Activated naive CD4-positive, alpha-beta T cell treated with anti-CD3 and anti-CD28 coated beads, Interleukin-2, amount 10 ng/mL, durations not matched to agents 7 days and 5 days (primary cell): Measurements from ENCODE around the gene PPP2R1A.
"Not testable (repeated sequence)": the region's sequence is repeated elsewhere in the genome, so short reads cannot be mapped to it uniquely, and the experiment has no call there.

Experiments
- CTCF ChIA-PET: fragments of 350-600 bp; sonication (Branson Sonifier 250); formaldehyde crosslinking; loops from one replicate; lab custom pipeline; 2021; ENCODE audit warnings: antibody characterized with exemption; lab: Charles Lee
- DNase-seq: peaks from one replicate; pipeline ENCODE4 v3.0.0-alpha.2; 2020
- H3K27ac Mint-ChIP-seq: one replicate; pipeline ENCODE4 v1.8.0; 2021; ENCODE audit warnings: mild to moderate bottlenecking, moderate library complexity, mixed read lengths
- H3K27me3 Mint-ChIP-seq: one replicate; pipeline ENCODE4 v1.8.0; 2021; ENCODE audit warnings: mild to moderate bottlenecking, mixed read lengths
- H3K36me3 Mint-ChIP-seq: one replicate; pipeline ENCODE4 v1.8.0; 2021; ENCODE audit warnings: mixed read lengths
- H3K4me1 Mint-ChIP-seq: one replicate; pipeline ENCODE4 v1.8.0; 2021; ENCODE audit warnings: mixed read lengths
- H3K4me3 Mint-ChIP-seq: one replicate; pipeline ENCODE4 v1.8.0; 2021; ENCODE audit warnings: mild to moderate bottlenecking, moderate library complexity, mixed read lengths
- H3K9me3 Mint-ChIP-seq: one replicate; pipeline ENCODE4 v1.8.0; 2021; ENCODE audit warnings: mixed read lengths

PPP2R1A gene

GRCh38 chr19:52237771-52238400 is 48.0 kb downstream of the PPP2R1A start:
- CTCF ChIA-PET = interaction anchor here (0.6 to 2.3 kb wide), 8 partner anchors 10 to 717 kb away, joined by 3 to 16 read pairs (median 4); partner anchors contain the start of genes ZNF432 and ZNF616
- no peaks in the 10 kb centered on the region for H3K4me1 Mint-ChIP-seq
- H3K27ac Mint-ChIP-seq = no peak overlapping the region
- H3K4me3 Mint-ChIP-seq = no peak overlapping the region
- DNase-seq = peak; percentile 66
- peaks cover 3% of the 10 kb centered on the region for H3K27me3 Mint-ChIP-seq
- no peaks in the 10 kb centered on the region for H3K9me3 Mint-ChIP-seq
- no peaks in the 10 kb centered on the region for H3K36me3 Mint-ChIP-seq

GRCh38 chr19:52244021-52244420 is 54.2 kb downstream of the PPP2R1A start:
- Mint-ChIP-seq H3K27ac (no peak overlapping the region), H3K4me1 (no peaks in the 10 kb centered on the region), H3K27me3 (no peaks in the 10 kb centered on the region), H3K4me3 (no peak overlapping the region), H3K9me3 (peaks cover 5% of the 10 kb centered on the region), H3K36me3 (no peaks in the 10 kb centered on the region)
- no peak for DNase-seq
- CTCF ChIA-PET = no interaction called here

- DNase-seq = peak; percentile 73
- H3K36me3 Mint-ChIP-seq = no peaks in the 10 kb centered on the region
- CTCF ChIA-PET = interaction anchor here (1.4 to 1.6 kb wide), 2 partner anchors 11 to 501 kb away, joined by 5 read pairs; no protein-coding TSS in a partner anchor
- H3K4me3 Mint-ChIP-seq = no peak overlapping the region
- peaks cover 20% of the 10 kb centered on the region for H3K9me3 Mint-ChIP-seq
- no peaks in the 10 kb centered on the region for H3K4me1 Mint-ChIP-seq
- H3K27me3 Mint-ChIP-seq = no peaks in the 10 kb centered on the region
- H3K27ac Mint-ChIP-seq = no peak overlapping the region
These were observed 58.4 kb downstream of the PPP2R1A start for GRCh38 chr19:52248241-52248640.

- Mint-ChIP-seq H3K4me3 (no peak overlapping the region), H3K27ac (no peak overlapping the region), H3K4me1 (no peaks in the 10 kb centered on the region), H3K9me3 (peaks cover 28% of the 10 kb centered on the region), H3K27me3 (peaks cover 5% of the 10 kb centered on the region), H3K36me3 (peaks cover 2% of the 10 kb centered on the region)
- CTCF ChIA-PET = no interaction called here
- DNase-seq = no peak
These were observed 68.6 kb downstream of the PPP2R1A start for GRCh38 chr19:52258426-52258825.

- CTCF ChIA-PET, DNase-seq: not testable (repeated sequence)
- peaks cover 10% of the 10 kb centered on the region for H3K4me1 Mint-ChIP-seq
These were observed 75.7 kb downstream of the PPP2R1A start for GRCh38 chr19:52265556-52265955.

GRCh38 chr19:52269338-52270261 is 79.7 kb downstream of the PPP2R1A start, which contains the start of gene ZNF766:
Gene ZNF766, plus strand, starts transcription at chr19:52269587. Its CDS starts 27 bp downstream, at chr19:52269614.
- Mint-ChIP-seq H3K27ac (peak within 1 kb of the TSS; percentile 95), H3K27me3 (no peaks in the 10 kb centered on the region), H3K4me1 (peaks cover 29% of the 10 kb centered on the region), H3K4me3 (peak within 1 kb of the TSS; percentile 94), H3K36me3 (peaks cover 41% of the 10 kb centered on the region), H3K9me3 (peaks cover 42% of the 10 kb centered on the region)
- CTCF ChIA-PET = no interaction called here
- peak; percentile 98 for DNase-seq

More at GRCh38 chr19:52265556-52265955, 75.7 kb downstream of the PPP2R1A start:
- not testable (repeated sequence) for H3K36me3 Mint-ChIP-seq, H3K27me3 Mint-ChIP-seq, H3K4me3 Mint-ChIP-seq, H3K27ac Mint-ChIP-seq
- peaks cover 27% of the 10 kb centered on the region for H3K9me3 Mint-ChIP-seq

GRCh38 chr19:52270266-52270885 is 80.5 kb downstream of the PPP2R1A start:
- peak overlapping the region; percentile 94 for H3K4me3 Mint-ChIP-seq
- CTCF ChIA-PET = no interaction called here
- peak; percentile 29 for DNase-seq
- H3K27ac Mint-ChIP-seq = peak overlapping the region; percentile 95
- H3K9me3 Mint-ChIP-seq = peaks cover 45% of the 10 kb centered on the region
- peaks cover 29% of the 10 kb centered on the region for H3K4me1 Mint-ChIP-seq
- H3K36me3 Mint-ChIP-seq = peaks cover 46% of the 10 kb centered on the region
- no peaks in the 10 kb centered on the region for H3K27me3 Mint-ChIP-seq

- no peak for DNase-seq
- peaks cover 29% of the 10 kb centered on the region for H3K4me1 Mint-ChIP-seq
- H3K36me3 Mint-ChIP-seq = peaks cover 73% of the 10 kb centered on the region
- no peaks in the 10 kb centered on the region for H3K27me3 Mint-ChIP-seq
- no peak overlapping the region for H3K4me3 Mint-ChIP-seq
- H3K9me3 Mint-ChIP-seq = peaks cover 61% of the 10 kb centered on the region
- no peak overlapping the region for H3K27ac Mint-ChIP-seq
- CTCF ChIA-PET = no interaction called here
These were observed 83.4 kb downstream of the PPP2R1A start for GRCh38 chr19:52273301-52273700.

GRCh38 chr19:52274191-52274590 is 84.3 kb downstream of the PPP2R1A start:
- no peak for DNase-seq
- H3K36me3 Mint-ChIP-seq = peaks cover 81% of the 10 kb centered on the region
- H3K4me3 Mint-ChIP-seq = no peak overlapping the region
- peaks cover 29% of the 10 kb centered on the region for H3K4me1 Mint-ChIP-seq
- peaks cover 69% of the 10 kb centered on the region for H3K9me3 Mint-ChIP-seq
- CTCF ChIA-PET = no interaction called here
- H3K27me3 Mint-ChIP-seq = no peaks in the 10 kb centered on the region
- H3K27ac Mint-ChIP-seq = no peak overlapping the region

- Mint-ChIP-seq H3K4me3 (no peak overlapping the region), H3K36me3 (peaks cover 77% of the 10 kb centered on the region), H3K27ac (no peak overlapping the region), H3K27me3 (no peaks in the 10 kb centered on the region), H3K9me3 (peaks cover 67% of the 10 kb centered on the region), H3K4me1 (peaks cover 17% of the 10 kb centered on the region)
- CTCF ChIA-PET = no interaction called here
- DNase-seq = no peak
These were observed 86.1 kb downstream of the PPP2R1A start for GRCh38 chr19:52275988-52276387.

- H3K27me3 Mint-ChIP-seq = no peaks in the 10 kb centered on the region
- H3K4me1 Mint-ChIP-seq = peaks cover 9% of the 10 kb centered on the region
- peaks cover 69% of the 10 kb centered on the region for H3K9me3 Mint-ChIP-seq
- no peak for DNase-seq
- CTCF ChIA-PET = no interaction called here
- H3K36me3 Mint-ChIP-seq = peaks cover 78% of the 10 kb centered on the region
- no peak overlapping the region for H3K27ac Mint-ChIP-seq
- H3K4me3 Mint-ChIP-seq = no peak overlapping the region
These were observed 87.6 kb downstream of the PPP2R1A start for GRCh38 chr19:52277471-52277870.
